HEK293 (cell line): ENCODE data around the gene PRKCE.

ENCODE experiments used
- GLI4 ChIP-seq: fragments of 450-650 bp; formaldehyde crosslinking; IDR thresholded peaks from 2 replicates; pipeline ENCODE4 v1.5.1; 2016; ENCODE audit warnings: missing biosample characterization, missing genetic modification characterization
- HOXA7 ChIP-seq: sonication (generic); formaldehyde crosslinking; IDR thresholded peaks from 2 replicates; pipeline ENCODE4 v1.8.1; 2022; ENCODE audit warnings: missing genetic modification reagents, borderline replicate concordance
- TCF7L2 ChIP-seq: IDR thresholded peaks from 2 replicates; pipeline ENCODE4 v1.6.1; 2011; ENCODE audit warnings: low read depth, mild to moderate bottlenecking, inconsistent platforms, low read length, moderate library complexity, borderline replicate concordance
- ZFP3 ChIP-seq: fragments of 450-650 bp; formaldehyde crosslinking; IDR thresholded peaks from 2 replicates; pipeline ENCODE4 v1.5.1; 2016; ENCODE audit warnings: low read depth, missing biosample characterization, missing genetic modification characterization
- ZNF140 ChIP-seq: fragments of 450-650 bp; formaldehyde crosslinking; IDR thresholded peaks from 2 replicates; pipeline ENCODE4 v1.5.1; 2016; ENCODE audit warnings: missing biosample characterization, missing genetic modification characterization
- ZNF239 ChIP-seq: fragments of 450-650 bp; formaldehyde crosslinking; IDR thresholded peaks from 2 replicates; pipeline ENCODE4 v1.5.1; 2016; ENCODE audit warnings: missing biosample characterization, missing genetic modification characterization
- ZNF529 ChIP-seq: fragments of 450-650 bp; formaldehyde crosslinking; IDR thresholded peaks from 2 replicates; pipeline ENCODE4 v1.5.1; 2017; ENCODE audit warnings: missing genetic modification characterization, missing biosample characterization; ENCODE audit not compliant: insufficient replicate concordance
- ZNF555 ChIP-seq: fragments of 450-650 bp; formaldehyde crosslinking; conservative IDR thresholded peaks from 2 replicates; pipeline ENCODE4 v1.5.1; 2017; ENCODE audit warnings: missing biosample characterization, mild to moderate bottlenecking, missing genetic modification characterization, inconsistent platforms
- ZNF660 ChIP-seq: fragments of 450-650 bp; IDR thresholded peaks from 2 replicates; pipeline ENCODE4 v1.5.1; 2018; ENCODE audit warnings: missing biosample characterization, mild to moderate bottlenecking, missing genetic modification characterization
- ZSCAN30 ChIP-seq: fragments of 450-650 bp; IDR thresholded peaks from 2 replicates; pipeline ENCODE4 v1.5.1; 2018; ENCODE audit warnings: missing biosample characterization, mild to moderate bottlenecking, missing genetic modification characterization, moderate library complexity
- TF ChIP-seq, protein P1 (sequence below): fragments of 450-650 bp; formaldehyde crosslinking; IDR thresholded peaks from 2 replicates; pipeline ENCODE4 v1.5.1; 2016; ENCODE audit warnings: missing biosample characterization, missing genetic modification characterization
- TF ChIP-seq, protein P2 (sequence below): fragments of 450-650 bp; formaldehyde crosslinking; IDR thresholded peaks from 2 replicates; pipeline ENCODE4 v1.5.1; 2016; ENCODE audit warnings: missing biosample characterization, missing genetic modification characterization
- TF ChIP-seq, protein P3 (sequence below): fragments of 450-650 bp; formaldehyde crosslinking; optimal IDR thresholded peaks from 2 replicates; pipeline ENCODE3; 2016; ENCODE audit warnings: missing biosample characterization, mild to moderate bottlenecking, missing genetic modification characterization
- TF ChIP-seq, protein P4 (sequence below): fragments of 450-650 bp; formaldehyde crosslinking; IDR thresholded peaks from 2 replicates; pipeline ENCODE4 v1.5.1; 2016; ENCODE audit warnings: missing biosample characterization, missing genetic modification characterization

- no peak for TF ChIP-seq ZNF239
- TF ChIP-seq, protein P1, sequence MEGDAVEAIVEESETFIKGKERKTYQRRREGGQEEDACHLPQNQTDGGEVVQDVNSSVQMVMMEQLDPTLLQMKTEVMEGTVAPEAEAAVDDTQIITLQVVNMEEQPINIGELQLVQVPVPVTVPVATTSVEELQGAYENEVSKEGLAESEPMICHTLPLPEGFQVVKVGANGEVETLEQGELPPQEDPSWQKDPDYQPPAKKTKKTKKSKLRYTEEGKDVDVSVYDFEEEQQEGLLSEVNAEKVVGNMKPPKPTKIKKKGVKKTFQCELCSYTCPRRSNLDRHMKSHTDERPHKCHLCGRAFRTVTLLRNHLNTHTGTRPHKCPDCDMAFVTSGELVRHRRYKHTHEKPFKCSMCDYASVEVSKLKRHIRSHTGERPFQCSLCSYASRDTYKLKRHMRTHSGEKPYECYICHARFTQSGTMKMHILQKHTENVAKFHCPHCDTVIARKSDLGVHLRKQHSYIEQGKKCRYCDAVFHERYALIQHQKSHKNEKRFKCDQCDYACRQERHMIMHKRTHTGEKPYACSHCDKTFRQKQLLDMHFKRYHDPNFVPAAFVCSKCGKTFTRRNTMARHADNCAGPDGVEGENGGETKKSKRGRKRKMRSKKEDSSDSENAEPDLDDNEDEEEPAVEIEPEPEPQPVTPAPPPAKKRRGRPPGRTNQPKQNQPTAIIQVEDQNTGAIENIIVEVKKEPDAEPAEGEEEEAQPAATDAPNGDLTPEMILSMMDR (tag by site-specific recombination), result no peak
- TF ChIP-seq, protein P2, sequence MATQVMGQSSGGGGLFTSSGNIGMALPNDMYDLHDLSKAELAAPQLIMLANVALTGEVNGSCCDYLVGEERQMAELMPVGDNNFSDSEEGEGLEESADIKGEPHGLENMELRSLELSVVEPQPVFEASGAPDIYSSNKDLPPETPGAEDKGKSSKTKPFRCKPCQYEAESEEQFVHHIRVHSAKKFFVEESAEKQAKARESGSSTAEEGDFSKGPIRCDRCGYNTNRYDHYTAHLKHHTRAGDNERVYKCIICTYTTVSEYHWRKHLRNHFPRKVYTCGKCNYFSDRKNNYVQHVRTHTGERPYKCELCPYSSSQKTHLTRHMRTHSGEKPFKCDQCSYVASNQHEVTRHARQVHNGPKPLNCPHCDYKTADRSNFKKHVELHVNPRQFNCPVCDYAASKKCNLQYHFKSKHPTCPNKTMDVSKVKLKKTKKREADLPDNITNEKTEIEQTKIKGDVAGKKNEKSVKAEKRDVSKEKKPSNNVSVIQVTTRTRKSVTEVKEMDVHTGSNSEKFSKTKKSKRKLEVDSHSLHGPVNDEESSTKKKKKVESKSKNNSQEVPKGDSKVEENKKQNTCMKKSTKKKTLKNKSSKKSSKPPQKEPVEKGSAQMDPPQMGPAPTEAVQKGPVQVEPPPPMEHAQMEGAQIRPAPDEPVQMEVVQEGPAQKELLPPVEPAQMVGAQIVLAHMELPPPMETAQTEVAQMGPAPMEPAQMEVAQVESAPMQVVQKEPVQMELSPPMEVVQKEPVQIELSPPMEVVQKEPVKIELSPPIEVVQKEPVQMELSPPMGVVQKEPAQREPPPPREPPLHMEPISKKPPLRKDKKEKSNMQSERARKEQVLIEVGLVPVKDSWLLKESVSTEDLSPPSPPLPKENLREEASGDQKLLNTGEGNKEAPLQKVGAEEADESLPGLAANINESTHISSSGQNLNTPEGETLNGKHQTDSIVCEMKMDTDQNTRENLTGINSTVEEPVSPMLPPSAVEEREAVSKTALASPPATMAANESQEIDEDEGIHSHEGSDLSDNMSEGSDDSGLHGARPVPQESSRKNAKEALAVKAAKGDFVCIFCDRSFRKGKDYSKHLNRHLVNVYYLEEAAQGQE (tag by site-specific recombination), result no peak
- no peak for TF ChIP-seq ZNF529 (tag by site-specific recombination)
- no peak for TF ChIP-seq ZNF660 (tag by site-specific recombination)
- TF ChIP-seq GLI4 (tag by site-specific recombination), result no peak
- TF ChIP-seq HOXA7 (CRISPR knock-in tag), result no peak
- TF ChIP-seq, protein P3, sequence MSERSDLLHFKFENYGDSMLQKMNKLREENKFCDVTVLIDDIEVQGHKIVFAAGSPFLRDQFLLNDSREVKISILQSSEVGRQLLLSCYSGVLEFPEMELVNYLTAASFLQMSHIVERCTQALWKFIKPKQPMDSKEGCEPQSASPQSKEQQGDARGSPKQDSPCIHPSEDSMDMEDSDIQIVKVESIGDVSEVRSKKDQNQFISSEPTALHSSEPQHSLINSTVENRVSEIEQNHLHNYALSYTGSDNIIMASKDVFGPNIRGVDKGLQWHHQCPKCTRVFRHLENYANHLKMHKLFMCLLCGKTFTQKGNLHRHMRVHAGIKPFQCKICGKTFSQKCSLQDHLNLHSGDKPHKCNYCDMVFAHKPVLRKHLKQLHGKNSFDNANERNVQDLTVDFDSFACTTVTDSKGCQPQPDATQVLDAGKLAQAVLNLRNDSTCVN (tag by site-specific recombination), result no peak
- TF ChIP-seq ZNF555 (tag by site-specific recombination), result no peak
- no peak for TF ChIP-seq ZNF140
- no peak for TF ChIP-seq ZFP3 (tag by site-specific recombination)
- TF ChIP-seq TCF7L2, result no peak
- TF ChIP-seq ZSCAN30 (tag by site-specific recombination), result no peak
- TF ChIP-seq, protein P4, sequence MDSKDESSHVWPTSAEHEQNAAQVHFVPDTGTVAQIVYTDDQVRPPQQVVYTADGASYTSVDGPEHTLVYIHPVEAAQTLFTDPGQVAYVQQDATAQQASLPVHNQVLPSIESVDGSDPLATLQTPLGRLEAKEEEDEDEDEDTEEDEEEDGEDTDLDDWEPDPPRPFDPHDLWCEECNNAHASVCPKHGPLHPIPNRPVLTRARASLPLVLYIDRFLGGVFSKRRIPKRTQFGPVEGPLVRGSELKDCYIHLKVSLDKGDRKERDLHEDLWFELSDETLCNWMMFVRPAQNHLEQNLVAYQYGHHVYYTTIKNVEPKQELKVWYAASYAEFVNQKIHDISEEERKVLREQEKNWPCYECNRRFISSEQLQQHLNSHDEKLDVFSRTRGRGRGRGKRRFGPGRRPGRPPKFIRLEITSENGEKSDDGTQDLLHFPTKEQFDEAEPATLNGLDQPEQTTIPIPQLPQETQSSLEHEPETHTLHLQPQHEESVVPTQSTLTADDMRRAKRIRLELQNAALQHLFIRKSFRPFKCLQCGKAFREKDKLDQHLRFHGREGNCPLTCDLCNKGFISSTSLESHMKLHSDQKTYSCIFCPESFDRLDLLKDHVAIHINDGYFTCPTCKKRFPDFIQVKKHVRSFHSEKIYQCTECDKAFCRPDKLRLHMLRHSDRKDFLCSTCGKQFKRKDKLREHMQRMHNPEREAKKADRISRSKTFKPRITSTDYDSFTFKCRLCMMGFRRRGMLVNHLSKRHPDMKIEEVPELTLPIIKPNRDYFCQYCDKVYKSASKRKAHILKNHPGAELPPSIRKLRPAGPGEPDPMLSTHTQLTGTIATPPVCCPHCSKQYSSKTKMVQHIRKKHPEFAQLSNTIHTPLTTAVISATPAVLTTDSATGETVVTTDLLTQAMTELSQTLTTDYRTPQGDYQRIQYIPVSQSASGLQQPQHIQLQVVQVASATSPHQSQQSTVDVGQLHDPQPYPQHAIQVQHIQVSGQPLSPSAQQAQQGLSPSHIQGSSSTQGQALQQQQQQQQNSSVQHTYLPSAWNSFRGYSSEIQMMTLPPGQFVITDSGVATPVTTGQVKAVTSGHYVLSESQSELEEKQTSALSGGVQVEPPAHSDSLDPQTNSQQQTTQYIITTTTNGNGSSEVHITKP (tag by site-specific recombination), result no peak
These were observed 33.8 kb downstream of the PRKCE start for GRCh38 chr2:45685260-45685659.
